ENCODE results near the gene EGLN1.
"Not testable (repeated sequence)": the region's sequence is repeated elsewhere in the genome, so short reads cannot be mapped to it uniquely, and the experiment has no call there.

EGLN1 gene

DNA sequence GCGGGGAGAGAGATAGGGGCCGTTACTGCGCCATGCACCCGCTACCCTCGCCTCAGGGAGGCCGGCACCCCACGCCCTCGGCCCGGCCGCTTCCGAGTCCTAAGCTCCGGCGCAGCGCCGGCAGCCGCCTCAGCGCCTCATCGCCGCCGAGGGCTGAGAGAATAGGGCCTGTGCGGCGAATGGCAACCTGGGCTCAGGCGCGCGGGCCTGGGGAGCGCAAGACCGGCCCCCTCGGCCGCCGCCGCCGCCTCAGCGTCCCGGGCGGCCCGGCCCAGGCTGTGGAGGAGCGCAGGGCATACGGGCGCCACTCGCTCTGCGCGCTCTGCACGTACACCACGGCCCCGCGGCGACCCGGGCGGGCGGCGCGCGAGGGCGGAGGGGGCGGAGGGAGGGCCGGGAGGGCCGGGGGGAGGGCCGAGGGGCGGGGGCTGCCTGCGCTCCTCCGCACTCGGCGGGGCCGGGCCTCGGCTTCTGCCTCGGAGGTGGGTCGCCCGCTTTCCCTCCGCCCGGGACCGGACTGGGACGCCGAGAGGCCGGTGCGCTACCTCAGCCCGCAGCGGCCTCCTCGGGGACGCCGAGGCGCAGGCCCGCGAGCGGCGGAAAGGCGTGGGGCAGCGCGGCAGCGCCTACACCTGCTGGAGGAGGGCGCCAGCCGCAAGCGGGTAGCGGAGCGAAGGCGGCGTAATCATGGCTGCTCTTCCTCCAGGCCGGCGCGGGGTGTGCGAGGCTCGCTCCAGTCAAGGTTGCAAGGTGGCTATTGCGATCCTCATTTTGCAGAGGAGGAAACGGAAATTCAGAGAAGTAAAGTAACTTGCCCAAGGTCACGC is at the start of gene EGLN1:
EGLN1 (minus strand) TSS at position 317 of the 827 bp plus-strand sequence. CDS start 399 bp downstream, outside the sequence.
- DNase-seq, result peak; percentile 79 to 86

DNA sequence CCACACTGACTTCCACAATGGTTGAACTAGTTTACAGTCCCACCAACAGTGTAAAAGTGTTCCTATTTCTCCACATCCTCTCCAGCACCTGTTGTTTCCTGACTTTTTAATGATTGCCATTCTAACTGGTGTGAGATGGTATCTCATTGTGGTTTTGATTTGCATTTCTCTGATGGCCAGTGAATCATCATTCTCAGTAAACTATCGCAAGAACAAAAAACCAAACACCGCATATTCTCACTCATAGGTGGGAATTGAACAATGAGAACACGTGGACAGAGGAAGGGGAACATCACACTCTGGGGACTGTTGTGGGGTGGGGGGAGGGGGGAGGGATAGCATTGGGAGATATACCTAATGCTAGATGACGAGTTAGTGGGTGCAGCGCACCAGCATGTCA is 49.4 kb upstream of the EGLN1 start:
- DNase-seq, result not testable (repeated sequence)

DNA sequence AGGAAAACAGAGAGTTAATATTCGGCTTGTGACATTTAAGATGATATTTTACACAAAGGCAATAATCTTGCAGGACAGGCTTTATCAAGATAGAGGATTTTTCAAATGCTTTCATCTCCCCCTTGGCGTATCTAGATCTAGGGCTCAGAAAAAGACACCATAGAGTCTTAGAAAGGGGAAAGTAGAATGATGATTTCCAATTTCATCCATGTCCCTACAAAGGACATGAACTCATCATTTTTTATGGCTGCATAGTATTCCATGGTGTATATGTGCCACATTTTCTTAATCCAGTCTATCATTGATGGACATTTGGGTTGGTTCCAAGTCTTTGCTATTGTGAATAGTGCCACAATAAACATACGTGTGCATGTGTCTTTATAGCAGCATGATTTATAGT is 48.9 kb upstream of the EGLN1 start:
- not testable (repeated sequence) for DNase-seq

DNA sequence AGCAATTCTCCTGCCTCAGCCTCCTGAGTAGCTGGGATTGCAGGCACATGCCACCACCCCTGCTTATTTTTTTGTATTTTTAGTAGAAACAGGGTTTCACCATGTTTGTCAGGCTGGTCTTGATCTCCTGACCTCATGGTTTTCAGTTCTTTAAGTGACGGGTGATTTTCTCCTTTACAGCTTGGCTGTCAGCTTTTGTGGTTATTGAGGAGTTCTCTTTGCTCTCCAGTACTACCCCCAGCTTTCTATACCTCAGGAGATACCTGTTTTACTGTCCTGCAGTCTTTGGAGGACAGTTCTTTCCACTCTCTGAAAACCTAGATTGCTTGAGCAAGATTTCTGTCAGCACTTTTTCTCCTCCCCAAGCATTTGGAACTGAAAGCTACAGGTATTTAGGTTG is 45.9 kb upstream of the EGLN1 start:
- no peak for DNase-seq

DNA sequence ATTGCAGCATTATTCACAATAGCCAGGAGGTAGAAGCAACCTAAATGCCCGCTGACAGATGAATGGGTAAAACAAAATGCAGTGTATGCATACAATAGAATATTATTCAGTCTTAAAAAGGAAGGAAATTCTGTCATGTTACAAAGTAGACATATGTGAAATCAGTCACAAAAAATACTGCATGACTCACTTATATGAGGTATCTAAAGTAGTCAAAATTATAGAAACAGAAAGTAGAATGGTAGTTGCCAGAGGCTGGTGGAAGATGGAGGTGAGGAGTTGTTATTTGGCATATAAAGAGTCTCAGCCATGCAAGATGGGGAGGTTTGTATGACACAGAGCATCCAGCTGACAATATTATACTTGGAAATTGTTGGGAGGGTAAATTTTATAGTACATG is 43.0 kb upstream of the EGLN1 start:
- no peak for DNase-seq

DNA sequence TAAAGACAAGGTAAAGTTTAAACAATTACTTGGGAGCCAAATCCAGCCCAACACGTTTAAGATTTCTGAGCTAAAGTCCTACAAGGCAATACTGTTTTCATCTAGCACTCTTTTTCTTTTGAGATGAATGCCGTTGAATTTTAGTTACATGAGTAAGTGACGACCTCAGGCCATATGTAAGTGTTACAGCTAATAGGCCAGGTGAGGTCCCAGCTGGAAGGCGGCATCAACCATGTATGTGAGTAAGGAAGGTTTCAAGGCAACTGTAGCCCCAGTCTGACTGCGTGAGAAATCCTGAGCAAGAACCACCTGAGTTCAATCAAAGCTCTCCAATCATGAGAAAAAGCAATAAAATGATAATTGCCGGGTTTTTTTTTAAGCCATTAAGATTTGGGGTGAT is 41.5 kb upstream of the EGLN1 start:
- DNase-seq, result no peak

DNA sequence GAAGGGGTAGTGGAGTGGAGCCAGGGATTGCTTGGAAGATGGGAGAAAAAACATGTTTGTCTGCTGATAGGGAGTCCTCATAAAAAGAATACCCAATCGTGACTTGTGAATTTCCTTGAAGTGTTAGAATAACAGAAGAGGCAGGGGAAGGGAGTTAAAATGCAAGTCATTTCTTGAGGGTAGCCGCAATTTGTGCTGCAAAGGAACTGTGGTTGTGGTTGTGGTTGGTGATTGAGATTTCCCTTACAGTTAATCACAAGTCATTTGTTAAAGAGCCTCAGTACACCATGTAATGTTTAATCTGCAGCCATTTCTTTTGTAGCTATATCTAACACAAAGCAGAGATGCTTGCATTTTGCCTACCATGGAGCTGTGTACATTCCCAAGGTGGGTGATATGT is 38.5 kb upstream of the EGLN1 start:
- DNase-seq, result peak; percentile 8 to 64

DNA sequence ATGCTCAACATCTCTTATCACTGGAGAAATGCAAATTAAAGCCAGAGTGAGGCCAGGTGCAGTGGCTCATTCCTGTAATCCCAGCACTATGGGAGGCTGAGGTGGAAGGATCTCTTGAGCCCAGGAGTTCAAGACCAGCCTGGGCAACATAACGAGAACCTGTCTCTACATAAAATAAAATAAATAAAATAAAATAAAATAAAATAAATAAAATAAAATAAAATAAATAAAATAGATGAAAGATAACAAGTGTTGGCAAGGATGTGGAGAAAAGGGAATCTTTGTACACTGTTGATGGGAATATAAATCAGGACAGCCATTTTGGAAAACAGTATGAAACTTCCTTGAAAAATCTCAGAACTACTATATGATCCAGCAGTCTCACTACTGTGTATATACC is 37.4 kb upstream of the EGLN1 start:
- not testable (repeated sequence) for DNase-seq

DNA sequence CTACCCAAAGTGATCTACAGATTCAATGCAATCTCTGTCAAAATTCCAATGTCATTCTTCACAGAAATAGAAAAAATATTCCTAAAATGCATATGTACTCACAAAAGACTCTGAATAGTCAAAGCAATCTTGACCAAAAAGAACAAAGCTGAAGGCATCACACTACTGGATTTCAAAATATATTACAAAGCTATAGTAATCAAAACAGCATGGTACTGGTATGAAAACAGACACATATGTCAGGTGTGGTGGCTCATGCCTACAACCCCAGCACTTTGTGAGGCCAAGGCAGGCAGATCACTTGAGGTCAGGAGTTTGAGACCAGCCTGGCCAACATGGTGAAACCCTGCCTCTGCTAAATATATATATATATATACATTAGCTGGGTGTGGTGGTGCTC is 35.9 kb upstream of the EGLN1 start:
- not testable (repeated sequence) for DNase-seq

DNA sequence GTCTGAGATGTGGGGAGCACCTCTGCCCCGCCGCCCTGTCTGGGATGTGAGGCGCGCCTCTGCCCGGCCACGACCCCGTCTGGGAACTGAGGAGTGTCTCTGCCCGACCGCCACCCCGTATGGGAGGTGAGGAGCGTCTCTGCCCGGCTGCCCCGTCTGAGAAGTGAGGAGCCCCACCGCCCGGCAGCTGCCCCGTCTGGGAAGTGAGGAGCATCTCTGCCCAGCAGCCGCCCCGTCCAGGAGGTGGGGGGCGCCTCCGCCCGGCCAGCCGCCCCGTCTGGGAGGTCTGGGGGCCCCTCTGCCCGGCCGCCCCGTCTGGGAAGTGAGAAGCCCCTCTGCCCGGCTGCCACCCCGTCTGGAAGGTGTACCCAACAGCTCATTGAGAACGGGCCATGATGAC is 32.0 kb upstream of the EGLN1 start:
- DNase-seq, result not testable (repeated sequence)

DNA sequence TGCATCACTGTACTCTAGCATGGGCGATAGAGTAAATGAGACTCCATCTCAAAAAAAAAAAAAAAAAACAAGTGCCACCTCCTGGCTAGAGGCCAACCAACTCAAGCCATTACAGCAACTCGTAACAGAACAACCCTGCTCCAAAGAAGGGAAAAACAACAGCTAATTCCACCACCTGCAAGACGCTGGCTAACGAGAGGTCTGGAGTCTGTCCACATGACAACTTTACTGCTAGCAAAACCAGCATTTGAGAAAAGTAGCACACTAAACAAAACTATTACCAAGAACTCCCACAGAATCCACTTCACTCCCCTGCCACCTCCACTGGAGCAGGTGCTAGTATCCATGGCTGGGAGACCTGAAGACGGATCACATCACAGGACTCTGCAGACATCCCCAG is 24.1 kb upstream of the EGLN1 start:
- no peak for DNase-seq

DNA sequence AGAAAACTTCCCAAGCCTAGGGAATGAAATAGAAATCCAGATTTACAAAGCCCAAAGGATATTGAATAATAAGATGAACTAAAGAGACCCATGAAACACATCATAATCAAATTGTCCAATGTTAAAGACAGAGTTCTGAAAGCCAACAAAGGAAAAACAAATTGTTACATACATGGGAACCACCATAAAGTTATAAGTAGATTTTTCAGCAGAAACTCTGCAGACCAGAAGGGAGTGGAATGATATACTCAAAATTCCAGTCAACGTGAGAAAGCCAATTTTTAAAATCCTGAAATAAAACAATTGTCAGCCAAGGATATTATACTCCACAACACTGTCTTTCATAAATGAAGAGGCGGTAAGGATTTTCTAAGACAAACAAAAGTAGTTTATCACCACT is 22.0 kb upstream of the EGLN1 start:
- no peak for DNase-seq

DNA sequence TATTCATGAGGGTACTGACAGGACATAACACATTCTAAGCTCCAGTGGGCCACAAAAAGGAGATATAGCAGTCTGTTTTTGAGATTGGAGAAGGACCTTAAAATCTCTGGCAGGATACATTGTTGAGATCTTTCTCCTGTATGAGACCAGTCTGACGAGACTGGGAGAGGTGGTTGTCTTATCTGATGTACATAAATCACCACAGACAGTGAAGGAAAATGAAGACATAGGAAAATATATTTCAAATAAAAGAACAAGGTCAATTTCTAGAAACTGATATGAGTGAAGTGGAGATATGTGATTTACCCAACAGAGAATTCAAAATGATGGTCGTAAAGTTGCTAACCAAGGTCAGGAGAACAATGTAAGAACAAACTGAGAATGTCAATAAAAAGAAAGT is 21.3 kb upstream of the EGLN1 start:
- no peak for DNase-seq

DNA sequence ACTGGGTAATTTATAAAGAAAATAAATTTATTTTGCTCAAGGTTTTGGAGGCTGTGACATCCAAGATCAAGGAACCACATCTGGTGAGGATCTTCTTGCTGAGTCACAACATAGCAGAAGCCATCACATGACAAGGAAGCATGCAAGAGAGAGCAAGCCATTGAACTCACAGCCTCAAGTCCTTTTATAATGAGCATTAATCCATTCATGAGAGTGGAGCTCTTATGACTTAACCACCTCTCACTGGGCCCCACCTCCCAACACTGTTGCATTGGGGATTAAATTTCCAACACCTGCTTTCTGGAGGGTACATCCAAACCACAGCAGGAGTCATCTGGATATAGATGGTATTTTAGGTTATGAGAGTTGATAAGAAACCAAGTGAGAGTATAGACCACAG is 20.6 kb upstream of the EGLN1 start:
- DNase-seq, result no peak

DNA sequence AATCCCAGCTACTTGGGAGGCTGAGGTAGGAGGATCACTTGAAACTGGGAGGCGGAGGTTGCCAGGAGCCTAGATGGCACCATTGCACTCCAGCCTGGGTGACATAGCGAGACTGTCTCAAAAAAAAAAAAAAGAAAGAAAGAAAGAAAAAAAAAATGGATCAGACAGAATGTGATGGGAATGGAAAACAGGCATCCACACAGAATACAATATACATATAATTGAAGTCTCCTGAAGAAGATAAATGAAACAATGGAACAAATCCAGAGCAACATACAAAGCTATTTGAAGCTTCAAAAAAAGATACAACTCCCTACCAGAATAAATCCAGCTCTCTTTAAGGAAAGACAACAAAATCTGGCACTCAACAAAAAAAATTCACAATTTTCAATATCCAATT is 10.9 kb upstream of the EGLN1 start:
- no peak for DNase-seq

DNA sequence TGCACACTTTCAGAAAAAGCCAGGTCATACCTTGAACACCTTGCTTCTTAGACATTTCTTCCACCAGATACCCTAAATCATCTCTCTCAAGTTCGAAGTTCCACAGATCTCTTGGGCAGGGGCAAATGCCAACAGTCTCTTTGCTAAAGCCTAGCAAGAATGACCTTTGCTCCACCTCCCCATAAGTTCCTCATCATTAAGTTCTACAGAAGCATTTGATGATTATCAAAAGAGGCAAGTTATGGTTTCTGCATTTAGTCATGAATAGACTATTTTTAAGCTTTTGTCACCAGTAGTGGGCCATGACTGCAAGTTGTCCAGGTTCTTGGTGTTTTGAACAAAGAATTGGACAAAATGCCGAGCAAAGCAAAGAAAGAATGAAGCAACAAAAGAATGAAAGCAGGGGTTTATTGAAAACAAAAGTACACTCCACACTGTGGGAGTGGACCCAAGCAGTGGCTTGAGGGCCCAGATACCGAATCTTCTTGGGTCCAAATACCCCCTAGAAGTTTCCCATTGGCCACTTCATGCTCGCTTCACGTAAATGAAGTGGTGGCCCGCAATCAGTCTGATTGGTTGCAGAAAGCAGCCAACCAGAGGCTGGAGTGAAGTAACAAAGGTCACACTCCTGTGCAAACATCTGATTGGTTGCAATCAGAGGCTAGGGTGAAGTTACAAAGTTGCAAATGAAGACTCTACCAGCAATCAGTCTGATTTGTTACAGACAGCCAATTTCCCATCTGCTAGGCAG is 9.8 kb upstream of the EGLN1 start:
- DNase-seq, result no peak

DNA sequence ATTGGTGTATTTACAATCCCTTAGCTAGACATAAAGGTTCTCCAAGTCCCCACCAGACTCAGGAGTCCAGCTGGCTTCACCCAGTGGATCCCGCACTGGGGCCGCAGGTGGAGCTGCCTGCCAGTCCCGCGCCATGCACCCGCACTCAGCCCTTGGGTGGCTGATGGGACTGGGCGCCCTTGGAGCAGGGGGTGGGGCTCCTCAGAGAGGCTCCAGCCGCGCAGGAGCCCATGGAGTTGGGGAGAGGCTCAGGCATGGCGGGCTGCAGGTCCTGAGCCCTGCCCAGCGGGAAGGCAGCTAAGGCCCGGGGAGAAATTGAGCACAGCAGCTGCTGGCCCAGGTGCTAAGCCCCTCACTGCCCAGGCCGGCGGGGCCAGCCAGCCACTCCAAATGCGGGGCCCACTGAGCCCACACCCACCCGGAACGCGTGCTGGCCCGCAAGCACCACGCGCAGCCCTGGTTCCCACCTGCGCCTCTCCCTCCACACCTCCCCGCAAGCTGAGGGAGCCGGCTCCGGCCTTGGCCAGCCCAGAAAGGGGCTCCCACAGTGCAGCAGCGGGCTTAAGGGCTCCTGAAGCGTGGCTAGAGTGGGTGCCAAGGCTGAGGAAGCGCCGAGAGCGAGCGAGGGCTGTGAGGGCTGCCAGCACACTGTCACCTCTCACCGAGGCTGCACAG is 8.7 kb upstream of the EGLN1 start:
- not testable (repeated sequence) for DNase-seq

DNA sequence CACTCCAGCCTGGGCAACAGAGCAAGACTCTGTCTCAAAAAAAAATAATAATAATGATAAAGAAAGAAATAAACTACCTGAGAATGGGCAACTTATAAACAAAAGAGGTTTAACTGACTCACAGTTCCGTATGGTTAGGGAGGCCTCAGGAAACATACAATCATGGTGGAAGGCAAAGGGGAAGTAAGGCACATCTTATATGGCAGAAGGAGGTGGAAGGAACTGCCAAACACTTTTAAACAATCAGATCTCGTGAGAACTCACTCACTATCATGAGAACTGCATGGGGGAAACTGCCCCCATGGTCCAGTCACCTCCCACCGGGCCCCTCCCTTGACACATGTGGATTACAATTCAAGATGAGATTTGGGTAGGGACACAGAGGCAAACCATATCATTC is 6.3 kb upstream of the EGLN1 start:
- no peak for DNase-seq

DNA sequence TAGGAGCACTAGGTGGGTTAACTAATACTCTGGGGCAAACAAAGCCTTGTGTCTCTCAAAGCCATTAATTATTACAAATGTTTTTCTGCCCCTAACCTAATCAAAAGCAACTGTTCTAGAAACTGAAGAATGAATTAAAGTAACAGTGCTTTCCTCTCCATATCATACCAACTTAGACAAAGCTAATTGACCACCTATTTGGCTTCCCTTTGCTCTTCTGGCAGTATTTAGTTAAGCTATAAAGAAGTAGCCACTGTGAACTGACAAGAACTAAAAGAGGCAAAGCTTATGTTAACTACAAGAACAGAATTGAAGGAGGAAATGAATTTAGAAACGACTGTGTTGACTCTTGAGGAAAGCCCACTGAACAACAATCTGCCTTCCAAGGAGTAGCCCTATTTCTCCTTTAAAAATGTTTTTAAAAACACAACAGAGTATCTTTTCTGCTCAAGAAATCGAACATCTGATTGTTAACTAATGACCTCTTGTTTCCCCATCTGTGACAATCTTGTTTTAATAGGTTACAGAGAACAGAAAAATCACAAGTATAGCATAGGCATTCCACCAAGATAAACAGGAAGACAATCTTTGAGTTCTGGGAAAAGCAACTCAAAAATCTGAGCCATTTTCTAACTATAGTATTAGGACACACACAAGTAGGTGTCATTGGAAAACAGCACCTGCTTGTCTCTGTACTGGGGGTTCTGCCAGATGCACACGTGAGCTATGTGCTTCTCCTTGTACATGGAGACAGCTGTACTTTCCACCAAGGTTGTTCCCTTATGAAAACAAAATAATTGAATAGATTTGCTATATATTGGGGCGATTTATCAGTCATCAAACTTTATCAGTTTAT is 3.1 kb upstream of the EGLN1 start:
- DNase-seq, result no peak

DNA sequence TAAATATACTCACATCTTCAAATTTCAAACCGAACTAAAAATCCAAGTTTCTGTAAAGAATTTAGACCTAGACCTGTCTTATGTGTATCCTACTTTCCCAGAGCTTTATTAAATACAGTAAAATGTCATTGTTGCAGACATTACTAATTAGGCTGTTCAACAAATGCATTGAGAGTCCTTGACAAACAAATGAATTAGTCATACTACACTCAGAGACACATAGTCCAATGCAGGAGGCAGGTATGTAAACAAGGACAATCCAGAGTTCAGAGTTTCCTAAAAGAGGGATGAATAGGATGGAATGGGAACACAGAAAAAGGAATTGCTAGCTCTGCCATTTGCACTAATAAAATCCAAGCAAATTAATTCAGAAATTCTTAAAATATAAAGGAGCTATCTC is 1.6 kb upstream of the EGLN1 start:
- DNase-seq, result no peak

DNA sequence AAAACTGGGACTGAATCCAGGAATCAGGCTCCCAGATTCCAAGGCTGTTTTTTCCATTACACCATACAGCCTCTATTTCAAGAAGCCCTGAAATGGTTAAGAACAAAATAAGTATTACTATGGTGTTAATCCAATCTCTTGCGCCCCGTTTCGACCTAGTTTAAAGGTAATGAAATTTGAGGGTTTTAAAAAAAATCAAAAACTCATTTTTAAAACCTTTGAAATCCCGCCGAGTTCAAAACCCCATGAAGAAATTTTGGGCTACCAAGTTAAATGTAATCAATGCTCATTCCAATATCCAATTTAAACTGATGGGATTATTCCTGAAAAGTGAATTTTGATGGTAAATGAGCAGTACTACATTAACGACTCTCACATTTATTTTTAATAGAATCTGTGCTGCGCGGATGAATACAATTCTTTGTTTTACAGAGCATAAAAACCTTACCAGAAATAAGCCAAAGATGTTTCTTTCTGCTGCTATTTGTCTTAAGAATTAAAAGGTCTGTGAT is 767 bp upstream of the EGLN1 start:
- no peak for DNase-seq

DNA sequence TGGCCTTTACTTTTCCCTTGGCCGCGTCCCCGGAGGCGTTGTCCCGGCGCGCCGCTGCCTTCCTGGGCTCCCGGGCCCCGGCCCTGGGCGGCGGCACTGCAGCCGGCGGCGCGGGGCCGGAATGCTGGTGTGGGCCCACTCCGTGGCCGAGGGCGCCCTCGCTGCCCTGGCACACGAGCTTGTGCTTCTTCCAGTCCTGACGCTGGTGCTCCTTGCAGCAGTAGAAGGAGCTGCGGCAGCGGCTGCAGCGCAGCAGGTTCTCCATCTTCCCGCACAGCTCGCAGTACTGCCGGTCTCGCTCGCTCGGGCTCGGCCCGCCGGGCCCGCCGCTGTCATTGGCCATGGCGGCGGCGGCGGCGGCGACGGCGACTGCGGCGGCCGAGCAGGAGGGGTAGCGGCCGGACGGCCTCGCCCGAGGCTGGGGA is 529 bp downstream of the EGLN1 start:
- DNase-seq, result peak in 1 of 2 experiments; percentile 26

Data from stimulated activated CD4-positive, alpha-beta T cell treated with anti-CD3 and anti-CD28 coated beads, Interleukin-4, amount 100 ng/mL, for 4 hours (primary cell).